Keratinocyte (primary cell): ENCODE results near the gene ALX1. TPM values are rescaled to one million over a fixed set of nuclear protein-coding genes. Genes with fewer than 3 reads are reported as not detected.

Experiments
- DNase-seq: peaks from one replicate; pipeline ENCODE4 v3.0.0-alpha.2; 2011; ENCODE audit warnings: low read depth, missing footprints, low spot score
- FAIRE-seq: peaks from 2 replicates; lab custom pipeline; 2011; peaks lifted over from hg19 to GRCh38; lab: Jason Lieb, UNC
- H2AFZ ChIP-seq: 2 replicates; pipeline ENCODE4 v1.6.0; 2012; ENCODE audit warnings: low read length, control low read depth, inconsistent platforms; ENCODE audit not compliant: control insufficient read depth
- H3K27ac ChIP-seq: 2 replicates; pipeline ENCODE4 v1.5.1; 2011; ENCODE audit warnings: low read length; ENCODE audit not compliant: control insufficient read depth, insufficient read depth
- H3K27me3 ChIP-seq: 3 replicates; pipeline ENCODE4 v1.6.0; 2011; ENCODE audit warnings: low read length; ENCODE audit not compliant: control insufficient read depth, insufficient read depth; ENCODE audit errors: extremely low read depth
- H3K36me3 ChIP-seq, 2 experiments: 2 replicates in 1 of 2; 3 replicates in 1 of 2; pipeline ENCODE4 v1.5.1; 2011; ENCODE audit warnings: low read length in 2 of 2, mild to moderate bottlenecking in 1 of 2; ENCODE audit not compliant: control insufficient read depth in 2 of 2, insufficient read depth in 2 of 2; ENCODE audit errors: extremely low read depth in 1 of 2
- H3K4me1 ChIP-seq: 3 replicates; pipeline ENCODE4 v1.5.1; 2011; ENCODE audit warnings: low read length; ENCODE audit not compliant: control insufficient read depth, insufficient read depth; ENCODE audit errors: extremely low read depth
- H3K4me2 ChIP-seq: 3 replicates; pipeline ENCODE4 v1.6.0; 2011; ENCODE audit warnings: low read depth, low read length; ENCODE audit not compliant: control insufficient read depth, insufficient read depth; ENCODE audit errors: extremely low read depth
- H3K4me3 ChIP-seq, 3 experiments: fragments of 200-600 bp in 1 of 3; sonication (generic) in 1 of 3; 2 replicates in 2 of 3; 3 replicates in 1 of 3; pipeline ENCODE4 v1.5.1; 2011 to 2016; ENCODE audit warnings: low read length in 3 of 3, mild to moderate bottlenecking in 3 of 3, control low read depth in 2 of 3, inconsistent platforms in 1 of 3, low read depth in 1 of 3, mixed read lengths in 1 of 3, mixed run types in 1 of 3, moderate library complexity in 1 of 3; ENCODE audit not compliant: control insufficient read depth in 2 of 3, insufficient read depth in 2 of 3; ENCODE audit errors: extremely low read depth in 1 of 3
- H3K79me2 ChIP-seq: 2 replicates; pipeline ENCODE4 v1.6.0; 2012; ENCODE audit warnings: low read length; ENCODE audit not compliant: control insufficient read depth, insufficient read depth
- H3K9ac ChIP-seq: 3 replicates; pipeline ENCODE4 v1.6.0; 2011; ENCODE audit warnings: low read length; ENCODE audit not compliant: control insufficient read depth, insufficient read depth; ENCODE audit errors: extremely low read depth
- H3K9me1 ChIP-seq: 3 replicates; pipeline ENCODE4 v1.6.0; 2011; ENCODE audit warnings: low read length; ENCODE audit not compliant: control insufficient read depth, insufficient read depth; ENCODE audit errors: extremely low read depth
- H3K9me3 ChIP-seq: 2 replicates; pipeline ENCODE4 v1.5.1; 2012; ENCODE audit warnings: low read depth, low read length; ENCODE audit not compliant: control insufficient read depth
- H4K20me1 ChIP-seq: 3 replicates; pipeline ENCODE4 v1.6.0; 2011; ENCODE audit warnings: low read length; ENCODE audit not compliant: control insufficient read depth, insufficient read depth; ENCODE audit errors: extremely low read depth
- EZH2 ChIP-seq: IDR thresholded peaks from one replicate; pipeline ENCODE4 v1.6.1; 2012; ENCODE audit warnings: inconsistent platforms, mild to moderate bottlenecking, low read length, moderate library complexity
- dilution Hi-C: fragments of 300-500 bp; cut with MboI; formaldehyde crosslinking; loops from one replicate; pipeline ENCODE4 v1.7.0; 2020; ENCODE audit warnings: low sequenced_read_pairs; ENCODE audit not compliant: extremely low pct_ligation_motif_present
- polyA plus RNA-seq, 5 experiments: library from polyadenylated mRNA; depleted of rRNA in 3 of 5; stranded (reverse) in 3 of 5; stranded (forward) in 1 of 5; unstranded in 1 of 5; fragments of >200 nt; gene quantifications; 1 replicate in 1 of 5; 2 replicates in 3 of 5; 3 replicates in 1 of 5; pipeline versions ENCODE4 v1.2.1 to v1.2.3, GENCODE V29; 2011 to 2012; ENCODE audit warnings: missing spikeins in 2 of 5, low read depth in 1 of 5, low replicate concordance in 1 of 5
- TF ChIP-seq, protein P1 (sequence below), 3 experiments: IDR thresholded peaks in 1 of 3; conservative IDR thresholded peaks in 1 of 3; optimal IDR thresholded peaks in 1 of 3; 2 replicates in 2 of 3; 3 replicates in 1 of 3; pipeline versions ENCODE3 to v1.5.1; 2011; ENCODE audit warnings: low read length in 3 of 3, mild to moderate bottlenecking in 3 of 3, moderate library complexity in 2 of 3, control low read depth in 1 of 3, inconsistent platforms in 1 of 3; ENCODE audit not compliant: insufficient read depth in 2 of 3; ENCODE audit errors: extremely low read depth in 1 of 3

ALX1 gene
- polyA plus RNA-seq, 1 donor (not counting 4 experiments of a cell fraction or from before 2014, with no cell fraction given) = not detected

DNA sequence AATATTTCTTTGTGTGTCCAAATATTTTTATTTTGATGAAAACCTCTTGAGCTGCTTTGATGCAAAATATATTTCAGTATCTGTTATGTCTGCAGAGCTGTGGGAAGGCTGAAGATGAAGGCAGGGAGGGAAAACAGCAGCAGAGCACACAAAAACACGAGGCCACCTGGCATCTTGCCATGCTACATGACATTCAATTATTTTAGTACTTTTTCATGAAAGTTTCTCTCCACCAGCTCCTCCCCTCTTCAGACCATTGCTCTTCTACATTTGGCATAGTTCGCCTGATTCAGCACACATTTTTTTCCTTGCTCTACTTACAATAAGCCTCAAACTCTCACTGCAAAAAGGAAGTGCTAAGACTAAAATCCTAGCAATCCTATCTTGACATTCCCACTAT lies 4.6 kb upstream of the ALX1 start:
- FAIRE-seq (no peak), DNase-seq (no peak)
- no peak overlapping the region for H3K27ac ChIP-seq
- H3K4me3 ChIP-seq = no peak overlapping the region
- no peaks in the 10 kb centered on the region for H3K36me3 ChIP-seq
- H3K79me2 ChIP-seq = no peaks in the 10 kb centered on the region
- dilution Hi-C loops = no loop called here
- H2AFZ ChIP-seq = no peak overlapping the region
- H3K9ac ChIP-seq = no peak overlapping the region
- TF ChIP-seq, protein P1, sequence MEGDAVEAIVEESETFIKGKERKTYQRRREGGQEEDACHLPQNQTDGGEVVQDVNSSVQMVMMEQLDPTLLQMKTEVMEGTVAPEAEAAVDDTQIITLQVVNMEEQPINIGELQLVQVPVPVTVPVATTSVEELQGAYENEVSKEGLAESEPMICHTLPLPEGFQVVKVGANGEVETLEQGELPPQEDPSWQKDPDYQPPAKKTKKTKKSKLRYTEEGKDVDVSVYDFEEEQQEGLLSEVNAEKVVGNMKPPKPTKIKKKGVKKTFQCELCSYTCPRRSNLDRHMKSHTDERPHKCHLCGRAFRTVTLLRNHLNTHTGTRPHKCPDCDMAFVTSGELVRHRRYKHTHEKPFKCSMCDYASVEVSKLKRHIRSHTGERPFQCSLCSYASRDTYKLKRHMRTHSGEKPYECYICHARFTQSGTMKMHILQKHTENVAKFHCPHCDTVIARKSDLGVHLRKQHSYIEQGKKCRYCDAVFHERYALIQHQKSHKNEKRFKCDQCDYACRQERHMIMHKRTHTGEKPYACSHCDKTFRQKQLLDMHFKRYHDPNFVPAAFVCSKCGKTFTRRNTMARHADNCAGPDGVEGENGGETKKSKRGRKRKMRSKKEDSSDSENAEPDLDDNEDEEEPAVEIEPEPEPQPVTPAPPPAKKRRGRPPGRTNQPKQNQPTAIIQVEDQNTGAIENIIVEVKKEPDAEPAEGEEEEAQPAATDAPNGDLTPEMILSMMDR (optimal IDR thresholded peaks at IDR 0.05 in 1 of 3, IDR thresholded peaks at IDR 0.05 in 1 of 3, conservative IDR thresholded peaks at IDR 0.05 in 1 of 3; ENCODE audit: extremely low read depth in 1 of 3, insufficient read depth in 2 of 3, low read length in 3 of 3) = no peak
- TF ChIP-seq EZH2 = no peak
- peaks cover 81% of the 10 kb centered on the region for H3K27me3 ChIP-seq
- no peak overlapping the region for H3K4me2 ChIP-seq
- H3K4me1 ChIP-seq = peaks cover 4% of the 10 kb centered on the region
- H4K20me1 ChIP-seq = no peaks in the 10 kb centered on the region
- H3K9me1 ChIP-seq = no peaks in the 10 kb centered on the region
- H3K9me3 ChIP-seq = peaks cover 2% of the 10 kb centered on the region

DNA sequence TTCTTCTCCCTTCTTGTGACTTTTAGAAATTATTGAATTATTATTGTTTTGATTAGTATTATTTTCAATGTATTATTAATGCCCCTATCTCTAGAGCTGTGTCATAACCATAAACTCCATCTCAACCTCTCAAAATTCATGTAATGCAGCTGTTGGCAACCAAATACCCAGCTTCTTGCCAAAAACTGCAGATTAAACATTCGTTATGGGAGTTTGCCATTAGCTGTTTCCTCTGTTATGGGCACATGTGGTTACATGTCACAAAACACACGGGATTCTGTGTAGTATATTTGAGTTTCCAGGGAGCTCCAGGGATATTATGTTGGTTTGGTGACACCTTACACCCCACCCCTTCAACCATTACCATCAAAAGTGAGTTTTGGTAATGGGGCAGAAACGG lies 2.8 kb upstream of the ALX1 start:
- peak; percentile 12 for TF ChIP-seq EZH2
- TF ChIP-seq, protein P1 (optimal IDR thresholded peaks at IDR 0.05 in 1 of 3, IDR thresholded peaks at IDR 0.05 in 1 of 3, conservative IDR thresholded peaks at IDR 0.05 in 1 of 3; ENCODE audit: extremely low read depth in 1 of 3, insufficient read depth in 2 of 3, low read length in 3 of 3) = no peak
- no peak overlapping the region for H3K9ac ChIP-seq
- no peak for FAIRE-seq
- H3K36me3 ChIP-seq = no peaks in the 10 kb centered on the region
- H3K4me1 ChIP-seq = peaks cover 10% of the 10 kb centered on the region
- H3K4me2 ChIP-seq = no peak overlapping the region
- no peak for DNase-seq
- H2AFZ ChIP-seq = no peak overlapping the region
- dilution Hi-C loops = no loop called here
- no peak overlapping the region for H3K4me3 ChIP-seq
- no peaks in the 10 kb centered on the region for H3K79me2 ChIP-seq
- H3K27me3 ChIP-seq = peaks cover 92% of the 10 kb centered on the region
- H3K27ac ChIP-seq = no peak overlapping the region
- H4K20me1 ChIP-seq = no peaks in the 10 kb centered on the region
- H3K9me1 ChIP-seq = no peaks in the 10 kb centered on the region
- H3K9me3 ChIP-seq = peaks cover 2% of the 10 kb centered on the region
